Body of pancreas (tissue), 4 donors: Measurements from ENCODE around the gene ARL8B. TPM values are rescaled to one million over a fixed set of nuclear protein-coding genes. Genes with fewer than 3 reads are reported as not detected.

ENCODE experiments used
- ATAC-seq: fragments of 150-250 bp; one replicate; pipeline ENCODE4 v1.9.1; 2016
- DNase-seq, 4 donors: peaks; one replicate each; pipeline ENCODE4 v3.0.0-alpha.2; 2019
- H3K27ac ChIP-seq, 4 donors: fragments of 200-600 bp; sonication (generic); 1 replicate in 3 of 4; 2 replicates in 1 of 4; pipeline versions ENCODE4 v1.5.1 to v1.6.1; 2016 to 2019; ENCODE audit warnings: mild to moderate bottlenecking in 1 of 4, mixed read lengths in 1 of 4, moderate library complexity in 1 of 4
- H3K27me3 ChIP-seq, 2 donors: fragments of 200-600 bp; sonication (generic); one replicate each; pipeline ENCODE4 v1.6.0; 2016; ENCODE audit warnings: mild to moderate bottlenecking in 1 of 2
- H3K36me3 ChIP-seq, 2 donors: fragments of 200-600 bp; sonication (generic); replicated peaks in 1 of 2; 2 replicates each; pipeline ENCODE4 v1.5.1; 2016; ENCODE audit warnings: low read depth in 2 of 2; ENCODE audit not compliant: insufficient read depth in 1 of 2
- H3K4me1 ChIP-seq: fragments of 200-600 bp; sonication (generic); one replicate; pipeline ENCODE4 v1.6.0; 2016
- H3K4me3 ChIP-seq, 2 donors: fragments of 200-600 bp; sonication (generic); 1 replicate in 1 of 2; 2 replicates in 1 of 2; pipeline ENCODE4 v1.5.1; 2016 to 2019
- H3K9me3 ChIP-seq, 3 donors: fragments of 200-600 bp; sonication (generic); 1 replicate in 2 of 3; 2 replicates in 1 of 3; pipeline ENCODE4 v1.5.1; 2016
- POLR2A ChIP-seq, 3 donors: fragments of 450-650 bp; IDR thresholded peaks; one replicate each; pipeline ENCODE4 v1.6.1; 2016; ENCODE audit warnings: antibody characterized with exemption in 3 of 3, mild to moderate bottlenecking in 2 of 3
- WGBS, 2 donors: methylation state at CpG; one replicate each; pipeline ENCODE4 v1.1.5; 2017; 5-methylcytosine and 5-hydroxymethylcytosine counted together
- intact Hi-C: fragments of 100-400 bp; cut with DNase I; formaldehyde crosslinking; loops from one replicate; pipeline ENCODE4 v1.15.1; 2023
- total RNA-seq, 2 donors: library from RNA; depleted of rRNA; stranded (reverse); fragments of >200 nt; gene quantifications; one replicate each; pipeline ENCODE4 v1.1.0, GENCODE V29; 2016
- TF ChIP-seq, protein P1 (sequence below), 7 experiments: fragments of 450-650 bp in 4 of 7; fragments of 200-600 bp in 3 of 7; sonication (generic) in 3 of 7; IDR thresholded peaks; one replicate each; pipeline ENCODE4 v1.5.1; 2016 to 2019; ENCODE audit warnings: antibody characterized with exemption in 7 of 7

Gene ARL8B
- total RNA-seq, 2 donors from 2014 or later, result 21.0 to 30.3 TPM

DNA sequence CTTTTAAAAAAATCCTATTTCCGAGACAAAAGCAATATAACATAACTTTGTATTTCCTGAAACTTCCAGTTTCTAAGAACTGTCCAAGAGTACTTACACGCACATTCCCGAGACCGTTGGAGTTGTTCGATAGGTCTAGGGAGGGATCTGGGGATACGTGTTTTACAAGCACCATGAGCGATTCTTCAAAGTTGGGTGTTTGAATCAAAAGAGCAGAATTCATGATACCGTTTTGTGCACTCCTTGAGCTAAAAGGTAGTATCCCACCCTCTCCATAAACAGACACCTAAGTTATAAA lies 64.7 kb downstream of the ARL8B start:
- Histone ChIP-seq H3K4me1 (peaks cover 31% of the 10 kb centered on the region), H3K4me3 (peak overlapping the region; percentile 18 to 23), H3K9me3 (no peaks in the 10 kb centered on the region), H3K27me3 (no peaks in the 10 kb centered on the region), H3K27ac (peak overlapping the region; percentile 70 to 99 (median 86)), H3K36me3 (no peaks in the 10 kb centered on the region)
- WGBS, 2 donors, result 3 to 4% methylated on average over 8 of the region's 8 CpGs
- intact Hi-C loops, result loop anchor here (10.0 kb wide), 2 partner anchors 62 to 472 kb away; partner anchors contain the start of gene ARL8B
- DNase-seq (peak in 3 of 4 donors; percentile 18 to 29 (median 26)), ATAC-seq (no peak)
- TF ChIP-seq, protein P1, sequence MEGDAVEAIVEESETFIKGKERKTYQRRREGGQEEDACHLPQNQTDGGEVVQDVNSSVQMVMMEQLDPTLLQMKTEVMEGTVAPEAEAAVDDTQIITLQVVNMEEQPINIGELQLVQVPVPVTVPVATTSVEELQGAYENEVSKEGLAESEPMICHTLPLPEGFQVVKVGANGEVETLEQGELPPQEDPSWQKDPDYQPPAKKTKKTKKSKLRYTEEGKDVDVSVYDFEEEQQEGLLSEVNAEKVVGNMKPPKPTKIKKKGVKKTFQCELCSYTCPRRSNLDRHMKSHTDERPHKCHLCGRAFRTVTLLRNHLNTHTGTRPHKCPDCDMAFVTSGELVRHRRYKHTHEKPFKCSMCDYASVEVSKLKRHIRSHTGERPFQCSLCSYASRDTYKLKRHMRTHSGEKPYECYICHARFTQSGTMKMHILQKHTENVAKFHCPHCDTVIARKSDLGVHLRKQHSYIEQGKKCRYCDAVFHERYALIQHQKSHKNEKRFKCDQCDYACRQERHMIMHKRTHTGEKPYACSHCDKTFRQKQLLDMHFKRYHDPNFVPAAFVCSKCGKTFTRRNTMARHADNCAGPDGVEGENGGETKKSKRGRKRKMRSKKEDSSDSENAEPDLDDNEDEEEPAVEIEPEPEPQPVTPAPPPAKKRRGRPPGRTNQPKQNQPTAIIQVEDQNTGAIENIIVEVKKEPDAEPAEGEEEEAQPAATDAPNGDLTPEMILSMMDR (IDR thresholded peaks at IDR 0.05), result no peak
- no peak for TF ChIP-seq POLR2A (IDR thresholded peaks at IDR 0.05)

DNA sequence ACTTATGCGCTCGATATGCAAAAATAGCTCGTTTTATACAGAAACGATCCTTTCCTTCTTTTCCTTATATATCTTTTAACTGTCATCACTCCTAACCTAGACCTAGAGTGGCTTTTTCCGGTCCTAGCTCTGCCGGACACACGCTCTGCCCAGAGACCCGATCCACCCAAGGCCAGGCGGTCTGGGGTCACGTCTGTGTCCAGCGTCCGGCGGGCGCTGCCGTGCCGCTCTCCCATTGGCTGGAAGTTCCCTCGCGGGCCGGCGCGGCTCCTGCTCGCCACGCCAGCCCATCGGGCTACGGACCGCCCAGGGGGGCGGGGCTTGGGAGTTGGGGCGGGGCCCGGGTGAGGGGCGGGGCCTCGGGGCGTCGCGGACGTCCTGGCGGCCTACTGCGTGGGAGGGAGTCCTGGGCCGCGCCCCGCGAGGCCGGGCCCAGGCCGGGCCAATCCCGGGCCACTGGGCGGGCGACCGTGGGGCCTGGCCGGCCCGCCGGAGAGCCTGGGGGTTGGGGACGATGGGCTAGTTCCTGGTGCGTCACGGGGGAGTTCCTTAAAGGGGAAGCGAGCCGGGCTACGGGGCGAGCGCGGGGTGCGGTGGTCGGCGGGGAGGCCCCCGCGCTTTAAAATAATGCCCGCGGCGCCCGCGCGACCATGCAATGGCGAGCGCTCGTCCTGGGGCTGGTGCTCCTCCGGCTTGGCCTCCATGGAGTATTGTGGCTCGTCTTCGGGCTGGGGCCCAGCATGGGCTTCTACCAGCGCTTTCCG lies 65.2 kb downstream of the ARL8B start, which contains the start of gene EDEM1:
EDEM1 (plus strand) TSS at position 552 of the 764 bp plus-strand sequence; CDS start at position 651, 99 bp downstream.
- peak within 1 kb of the TSS; percentile 85 to 99 (median 95) for H3K27ac ChIP-seq
- peaks cover 36% of the 10 kb centered on the region for H3K4me1 ChIP-seq
- H3K9me3 ChIP-seq, result no peaks in the 10 kb centered on the region
- WGBS, 2 donors, result 0% methylated on average over 14 to 68 of the region's 78 CpGs
- peak; percentile 82 to 87 (median 86) for TF ChIP-seq POLR2A (IDR thresholded peaks at IDR 0.05)
- TF ChIP-seq, protein P1 (IDR thresholded peaks at IDR 0.05), result no peak
- no peaks in the 10 kb centered on the region for H3K36me3 ChIP-seq
- H3K27me3 ChIP-seq, result no peaks in the 10 kb centered on the region
- intact Hi-C loops, result loop anchor here (10.0 kb wide), 2 partner anchors 63 to 473 kb away; partner anchors contain the start of gene ARL8B
- DNase-seq, result peak; percentile 95 to 96 (median 95)
- ATAC-seq, result peak; percentile 94
- H3K4me3 ChIP-seq, result peak within 1 kb of the TSS; percentile 73 to 76

DNA sequence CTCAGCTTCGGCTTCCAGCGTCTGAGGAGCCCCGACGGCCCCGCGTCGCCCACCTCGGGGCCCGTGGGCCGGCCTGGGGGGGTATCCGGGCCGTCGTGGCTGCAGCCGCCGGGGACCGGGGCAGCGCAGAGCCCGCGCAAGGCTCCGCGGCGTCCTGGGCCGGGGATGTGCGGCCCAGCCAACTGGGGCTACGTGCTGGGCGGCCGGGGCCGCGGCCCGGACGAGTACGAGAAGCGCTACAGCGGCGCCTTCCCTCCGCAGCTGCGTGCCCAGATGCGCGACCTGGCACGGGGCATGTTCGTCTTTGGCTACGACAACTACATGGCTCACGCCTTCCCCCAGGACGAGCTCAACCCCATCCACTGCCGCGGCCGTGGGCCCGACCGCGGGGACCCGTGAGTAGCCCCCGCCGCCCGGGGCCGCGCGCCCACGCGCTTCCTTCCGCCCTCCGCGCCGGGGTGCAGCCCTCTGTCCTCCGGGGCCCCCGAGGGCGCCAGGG lies 65.9 kb downstream of the ARL8B start:
- H3K27me3 ChIP-seq, result no peaks in the 10 kb centered on the region
- intact Hi-C loops, result loop anchor here (10.0 kb wide), 2 partner anchors 63 to 473 kb away; partner anchors contain the start of gene ARL8B
- ATAC-seq (peak; percentile 41), DNase-seq (peak; percentile 41 to 54 (median 45))
- H3K36me3 ChIP-seq, result no peaks in the 10 kb centered on the region
- no peaks in the 10 kb centered on the region for H3K9me3 ChIP-seq
- peaks cover 42% of the 10 kb centered on the region for H3K4me1 ChIP-seq
- peak overlapping the region; percentile 73 to 76 for H3K4me3 ChIP-seq
- TF ChIP-seq POLR2A (IDR thresholded peaks at IDR 0.05), result no peak
- TF ChIP-seq, protein P1 (IDR thresholded peaks at IDR 0.05), result no peak
- peak overlapping the region; percentile 85 to 99 (median 95) for H3K27ac ChIP-seq
- WGBS, 2 donors, result 0% methylated on average over 66 of the region's 66 CpGs; no CpG with 5 or more reads in 1 of the 2 donors

DNA sequence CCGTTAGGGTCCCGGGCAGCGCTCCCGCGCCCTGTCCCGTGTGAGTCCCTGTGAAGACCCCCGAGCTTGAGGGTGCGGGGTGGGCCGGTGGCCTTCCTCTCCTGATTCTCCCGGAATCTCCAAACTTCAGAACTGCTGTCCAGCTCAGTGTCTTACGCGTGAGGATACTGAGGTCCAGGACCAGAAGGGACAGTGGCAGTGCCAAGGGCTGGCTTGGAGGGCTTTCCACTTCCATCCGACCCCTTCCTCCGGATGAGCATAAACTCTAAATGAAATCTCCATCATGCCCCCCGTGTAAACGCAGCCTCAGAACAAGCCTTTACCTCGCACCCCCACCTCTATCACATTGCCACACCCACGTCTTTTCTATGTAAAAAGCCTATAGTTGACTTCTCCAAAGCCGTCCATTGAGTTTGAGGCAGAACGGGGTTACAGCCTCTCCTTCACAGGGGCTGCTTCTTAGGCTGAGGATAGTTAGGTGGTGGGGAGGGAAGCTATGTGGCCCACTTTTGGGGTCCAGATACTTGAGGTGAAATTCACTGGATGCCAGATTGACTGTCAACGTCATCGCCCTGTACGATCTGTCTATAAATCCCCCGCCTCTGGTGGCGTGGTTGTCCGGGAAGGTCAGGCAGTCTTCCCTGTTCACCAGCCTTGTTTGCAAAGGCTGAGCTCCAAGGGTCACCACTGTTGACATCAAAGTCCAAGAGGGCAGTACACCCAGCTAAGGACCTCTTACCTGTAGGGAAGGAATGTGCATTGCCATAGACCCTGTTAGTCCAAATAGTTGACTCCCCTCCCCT lies 66.5 kb downstream of the ARL8B start:
- H3K4me3 ChIP-seq, result peak overlapping the region; percentile 73 to 76
- H3K27me3 ChIP-seq, result no peaks in the 10 kb centered on the region
- H3K9me3 ChIP-seq, result no peaks in the 10 kb centered on the region
- intact Hi-C loops, result loop anchor here (10.0 kb wide), 2 partner anchors 64 to 474 kb away; partner anchors contain the start of gene ARL8B
- TF ChIP-seq, protein P1 (IDR thresholded peaks at IDR 0.05), result no peak
- TF ChIP-seq POLR2A (IDR thresholded peaks at IDR 0.05), result peak in 2 of 3 donors; percentile 1 to 33
- peak; percentile 38 to 45 (median 42) for DNase-seq
- H3K36me3 ChIP-seq, result no peaks in the 10 kb centered on the region
- 0 to 2% methylated on average over 12 to 26 of the region's 26 CpGs for WGBS, 2 donors
- H3K4me1 ChIP-seq, result peaks cover 45% of the 10 kb centered on the region
- H3K27ac ChIP-seq, result peak overlapping the region; percentile 85 to 99 (median 95)
- ATAC-seq, result no peak
